HCT116 (cell line): ENCODE data around the gene PCBP1. TPM values are rescaled to one million over a fixed set of nuclear protein-coding genes. Genes with fewer than 3 reads are reported as not detected.

Source experiments
- ATAC-seq: fragments of 200-7000 bp; cut with Tn5 transposase; 2 replicates; pipeline ENCODE4 v1.9.1; 2020; ENCODE audit warnings: mild to moderate bottlenecking, moderate library complexity
- BruUV-seq: library from RNA; stranded (reverse); fragments of 400-500 nt; replicated peaks from 2 replicates; lab custom pipeline; 2021; lab: Mats Ljungman, UMichigan
- CTCF ChIA-PET: fragments of 300-600 bp; sonication (Branson Sonifier 250); formaldehyde crosslinking; loops from one replicate; lab custom pipeline; 2021; ENCODE audit warnings: antibody characterized with exemption; lab: Charles Lee
- POLR2A ChIA-PET: fragments of 300-600, 350-600 bp; sonication (Branson Sonifier 250); formaldehyde crosslinking; loops from one replicate; lab custom pipeline; 2021; ENCODE audit warnings: antibody characterized with exemption; lab: Charles Lee
- RAD21 ChIA-PET, 2 experiments: fragments of 300-600 bp; sonication (Branson Sonifier 250); formaldehyde crosslinking; loops; one replicate each; lab custom pipeline; 2023; ENCODE audit warnings: low total read pairs in 2 of 2; ENCODE audit not compliant: uncharacterized antibody in 2 of 2, unreplicated experiment in 2 of 2, low non-redundant PET in 1 of 2; lab: Charles Lee
- DNase-seq: peaks from one replicate; pipeline ENCODE4 v3.0.0-alpha.2; 2010; ENCODE audit warnings: low read depth, low spot score
- H2AFZ ChIP-seq: fragments of 200-600 bp; shearing (Covaris generic), sonication (generic); 2 replicates; pipeline ENCODE4 v1.6.1; 2017; ENCODE audit warnings: low read depth, mixed run types, mixed read lengths, antibody characterized with exemption, low read length; ENCODE audit not compliant: poor library complexity, severe bottlenecking
- H3K27ac ChIP-seq: 2 replicates; pipeline ENCODE4 v1.5.1; 2012; ENCODE audit warnings: low read depth, low read length
- H3K27me3 ChIP-seq: fragments of 200-600 bp; sonication (generic); 2 replicates; pipeline ENCODE4 v1.6.1; 2016; ENCODE audit warnings: mixed run types, low read length, mixed read lengths; ENCODE audit not compliant: insufficient read depth
- H3K36me3 ChIP-seq, 2 experiments: fragments of 200-500 bp in 1 of 2; fragments of 200-600 bp in 1 of 2; sonication (Bioruptor generic) in 1 of 2; sonication (generic) in 1 of 2; 2 replicates each; pipeline versions ENCODE4 v1.5.1 to v1.6.1; 2014 to 2016; ENCODE audit warnings: low read length in 2 of 2, inconsistent platforms in 1 of 2, mixed read lengths in 1 of 2, mixed run types in 1 of 2; ENCODE audit not compliant: insufficient read depth in 2 of 2, control insufficient read depth in 1 of 2
- H3K4me1 ChIP-seq, 2 experiments: fragments of 200-600 bp in 1 of 2; sonication (generic) in 1 of 2; 2 replicates each; pipeline versions ENCODE4 v1.5.1 to v1.6.1; 2012 to 2017; ENCODE audit warnings: low read length in 2 of 2, inconsistent platforms in 1 of 2, mild to moderate bottlenecking in 1 of 2, mixed read lengths in 1 of 2, mixed run types in 1 of 2, moderate library complexity in 1 of 2; ENCODE audit not compliant: insufficient read depth in 2 of 2, control insufficient read depth in 1 of 2
- H3K4me2 ChIP-seq: fragments of 200-600 bp; sonication (generic); 2 replicates; pipeline ENCODE4 v1.6.1; 2017; ENCODE audit warnings: mixed run types, low read length, mixed read lengths
- H3K4me3 ChIP-seq, 2 experiments: fragments of 200-600 bp in 1 of 2; sonication (generic) in 1 of 2; replicated peaks in 1 of 2; 2 replicates each; pipeline ENCODE4 v1.5.1; 2011 to 2016; ENCODE audit warnings: low read length in 2 of 2, control low read depth in 1 of 2, low read depth in 1 of 2, mild to moderate bottlenecking in 1 of 2, mixed read lengths in 1 of 2, mixed run types in 1 of 2
- H3K79me2 ChIP-seq: fragments of 200-600 bp; sonication (generic); 2 replicates; pipeline ENCODE4 v1.6.1; 2017; ENCODE audit warnings: mild to moderate bottlenecking, mixed run types, low read length, moderate library complexity, mixed read lengths; ENCODE audit not compliant: insufficient read depth
- H3K9ac ChIP-seq: fragments of 200-600 bp; sonication (generic); 2 replicates; pipeline ENCODE4 v1.6.1; 2016; ENCODE audit warnings: low read length, mixed read lengths
- H3K9me2 ChIP-seq: fragments of 200-600 bp; sonication (generic), shearing (Covaris generic); 2 replicates; pipeline ENCODE4 v1.6.1; 2017; ENCODE audit warnings: mixed run types, mild to moderate bottlenecking, moderate library complexity; ENCODE audit not compliant: insufficient read depth
- H3K9me3 ChIP-seq, 2 experiments: fragments of 200-500 bp in 1 of 2; fragments of 200-600 bp in 1 of 2; sonication (Bioruptor generic) in 1 of 2; sonication (generic) in 1 of 2; 2 replicates each; pipeline ENCODE4 v1.6.1; 2014 to 2017; ENCODE audit warnings: low read length in 2 of 2, mixed read lengths in 2 of 2, inconsistent platforms in 1 of 2, low read depth in 1 of 2, mild to moderate bottlenecking in 1 of 2, mixed run types in 1 of 2, moderate library complexity in 1 of 2; ENCODE audit not compliant: control insufficient read depth in 1 of 2, insufficient read depth in 1 of 2
- H4K20me1 ChIP-seq: fragments of 200-600 bp; sonication (generic), shearing (Covaris generic); 2 replicates; pipeline ENCODE4 v1.6.1; 2017; ENCODE audit warnings: mixed run types, mild to moderate bottlenecking, moderate library complexity; ENCODE audit not compliant: insufficient read depth
- CTCF ChIP-seq, 3 experiments: fragments of 200-600 bp in 1 of 3; sonication (generic) in 1 of 3; IDR thresholded peaks in 2 of 3; conservative IDR thresholded peaks in 1 of 3; 2 replicates each; pipeline ENCODE4 v1.5.1; 2012 to 2017; ENCODE audit warnings: low read depth in 2 of 3, low read length in 2 of 3, antibody characterized with exemption in 1 of 3, borderline replicate concordance in 1 of 3, control low read depth in 1 of 3, mild to moderate bottlenecking in 1 of 3, mixed read lengths in 1 of 3, mixed run types in 1 of 3, moderate library complexity in 1 of 3; ENCODE audit not compliant: insufficient read depth in 1 of 3
- ELF1 ChIP-seq: IDR thresholded peaks from 2 replicates; pipeline ENCODE4 v1.6.1; 2012; ENCODE audit warnings: low read depth, borderline replicate concordance
- EZH2 ChIP-seq: fragments of 200-600 bp; sonication (generic); IDR thresholded peaks from 2 replicates; pipeline ENCODE4 v1.6.1; 2017; ENCODE audit warnings: antibody characterized with exemption, mixed run types
- EZH2phosphoT487 ChIP-seq: fragments of 200-600 bp; IDR thresholded peaks from 2 replicates; pipeline ENCODE4 v1.6.1; 2018; ENCODE audit warnings: antibody characterized with exemption, borderline replicate concordance
- POLR2A ChIP-seq: IDR thresholded peaks from 2 replicates; pipeline ENCODE4 v1.7.0; 2011; ENCODE audit warnings: borderline replicate concordance; ENCODE audit not compliant: insufficient read depth, insufficient read length; ENCODE audit errors: extremely low read depth
- POLR2AphosphoS5 ChIP-seq: IDR thresholded peaks from 2 replicates; pipeline ENCODE4 v1.6.1; 2011; ENCODE audit warnings: mild to moderate bottlenecking, low read depth, low read length, moderate library complexity
- SIN3A ChIP-seq: IDR thresholded peaks from 2 replicates; pipeline ENCODE4 v1.6.1; 2012; ENCODE audit warnings: low read depth
- ZFX ChIP-seq: fragments of 450-650 bp; IDR thresholded peaks from 2 replicates; pipeline ENCODE4 v1.6.1; 2017
- intact Hi-C: fragments of 100-400 bp; cut with micrococcal nuclease; formaldehyde crosslinking; loops from 2 replicates; pipeline ENCODE4 v1.10.0; 2022
- total RNA-seq: library from RNA; stranded (reverse); gene quantifications from one replicate; pipeline ENCODE4 v1.2.1, GENCODE V29; 2021; ENCODE audit not compliant: unreplicated experiment

Gene PCBP1
- total RNA-seq, 1 experiment from 2014 or later = 256 TPM

- no peak for DNase-seq
- POLR2A ChIA-PET = interaction anchor here (0.5 to 5.1 kb wide), 15 partner anchors 10 to 172 kb away, joined by 3 to 54 read pairs (median 7); partner anchors contain the start of genes C2orf42, MXD1 and PCYOX1
- ATAC-seq = no peak
- CTCF ChIA-PET = interaction anchor here (1.0 to 2.0 kb wide), 2 partner anchors 174 to 361 kb away, joined by 3 to 5 read pairs; no protein-coding TSS in a partner anchor
- Histone ChIP-seq H3K27ac (peak overlapping the region; percentile 100), H3K9ac (peak overlapping the region; percentile 97), H3K27me3 (no peaks in the 10 kb centered on the region), H3K4me1 (peaks cover 42 to 70% of the 10 kb centered on the region in 2 experiments), H2AFZ (no peak overlapping the region), H3K79me2 (peaks cover 29% of the 10 kb centered on the region), H3K4me3 (peak overlapping the region; percentile 68 to 89), H3K9me2 (no peaks in the 10 kb centered on the region), H3K36me3 (peaks cover 0 to 8% of the 10 kb centered on the region in 2 experiments; a peak in 1 of 4 replicates), H3K4me2 (peak overlapping the region; percentile 90), H4K20me1 (no peaks in the 10 kb centered on the region), H3K9me3 (no peaks in the 10 kb centered on the region)
- TSS peak; percentile 72 for BruUV-seq
- intact Hi-C loops = loop anchor here (1.0 to 5.0 kb wide), 5 partner anchors 57 to 207 kb away; partner anchors contain the start of genes C2orf42, MXD1, SNRPG and TIA1
- RAD21 ChIA-PET = interaction anchor here in 1 of 2 experiments (0.5 kb wide), 1 partner anchor 558 kb away, joined by 3 read pairs; no protein-coding TSS in a partner anchor
- no peak for TF ChIP-seq SIN3A
- TF ChIP-seq CTCF (IDR thresholded peaks at IDR 0.05 in 2 of 3, conservative IDR thresholded peaks at IDR 0.05 in 1 of 3; ENCODE audit: borderline replicate concordance in 1 of 3, insufficient read depth in 1 of 3, low read depth in 2 of 3, low read length in 2 of 3) = no peak
- no peak; the same call in 1 of the 2 replicates for TF ChIP-seq POLR2AphosphoS5
- TF ChIP-seq POLR2A = peak; percentile 5
- TF ChIP-seq ZFX = no peak
- no peak for TF ChIP-seq EZH2phosphoT487
- TF ChIP-seq ELF1 = no peak
- TF ChIP-seq EZH2 = no peak
Observed at GRCh38 chr2:70085711-70086277, 1.5 kb upstream of the PCBP1 start.
